Ramos (cell line): Measurements from ENCODE around the gene UBAP2L.
"Not testable (repeated sequence)": the region's sequence is repeated elsewhere in the genome, so short reads cannot be mapped to it uniquely, and the experiment has no call there.

Experiments
- in situ Hi-C: fragments of 300-500 bp; cut with MboI; formaldehyde crosslinking; loops from one replicate; pipeline ENCODE4 v1.14.3; 2022; ENCODE audit warnings: low sequenced_read_pairs; ENCODE audit not compliant: unreplicated experiment

UBAP2L gene

GRCh38 chr1:154237880-154238506 lies 17.2 kb downstream of the UBAP2L start:
- in situ Hi-C loops, result no loop called here

GRCh38 chr1:154239491-154239890 lies 18.7 kb downstream of the UBAP2L start:
- in situ Hi-C loops, result no loop called here

- in situ Hi-C loops, result no loop called here
Observed at GRCh38 chr1:154240294-154240833, 19.6 kb downstream of the UBAP2L start.

- in situ Hi-C loops, result no loop called here
Observed at GRCh38 chr1:154241703-154242351, 21.1 kb downstream of the UBAP2L start.

GRCh38 chr1:154253671-154254070 lies 32.9 kb downstream of the UBAP2L start:
- in situ Hi-C loops, result no loop called here

- in situ Hi-C loops, result no loop called here
Observed at GRCh38 chr1:154256686-154257085, 35.9 kb downstream of the UBAP2L start.

- in situ Hi-C loops, result no loop called here
Observed at GRCh38 chr1:154258784-154259183, 38.0 kb downstream of the UBAP2L start.

- in situ Hi-C loops, result no loop called here
Observed at GRCh38 chr1:154260127-154260526, 39.4 kb downstream of the UBAP2L start.

GRCh38 chr1:154263465-154264332 lies 42.9 kb downstream of the UBAP2L start:
- in situ Hi-C loops, result no loop called here

GRCh38 chr1:154264454-154264853 lies 43.7 kb downstream of the UBAP2L start:
- in situ Hi-C loops, result no loop called here

- in situ Hi-C loops, result no loop called here
Observed at GRCh38 chr1:154265586-154265985, 44.8 kb downstream of the UBAP2L start.

GRCh38 chr1:154270833-154271232 lies 50.1 kb downstream of the UBAP2L start:
- in situ Hi-C loops, result loop anchor here (5.0 to 10.0 kb wide), 2 partner anchors 79 to 606 kb away; partner anchors contain the start of gene TPM3

GRCh38 chr1:154272217-154272998 lies 51.7 kb downstream of the UBAP2L start, which contains the start of gene HAX1:
TSS of gene HAX1 (plus strand) at chr1:154272629. CDS start at chr1:154272724, 95 bp downstream.
- in situ Hi-C loops, result loop anchor here (5.0 to 10.0 kb wide), 2 partner anchors 80 to 608 kb away; partner anchors contain the start of gene TPM3

GRCh38 chr1:154272999-154273563 lies 52.3 kb downstream of the UBAP2L start:
- in situ Hi-C loops, result loop anchor here (5.0 to 10.0 kb wide), 2 partner anchors 81 to 608 kb away; partner anchors contain the start of gene TPM3

- in situ Hi-C loops, result loop anchor here (10.0 kb wide), 1 partner anchor 612 kb away; no protein-coding TSS in a partner anchor
Observed at GRCh38 chr1:154276797-154277196, 56.0 kb downstream of the UBAP2L start.

GRCh38 chr1:154287591-154287990 lies 66.8 kb downstream of the UBAP2L start:
- in situ Hi-C loops, result not testable (repeated sequence)

- in situ Hi-C loops, result no loop called here
Observed at GRCh38 chr1:154288661-154289060, 67.9 kb downstream of the UBAP2L start.

GRCh38 chr1:154290921-154291320 lies 70.2 kb downstream of the UBAP2L start:
- in situ Hi-C loops, result no loop called here
